GM18511 (cell line): ENCODE data around the gene IL10RB.

Source experiments
- ATAC-seq: cut with Tn5 transposase; IDR thresholded peaks from one replicate; pipeline ENCODE4 v1.9.1; 2021; ENCODE audit warnings: mild to moderate bottlenecking, moderate library complexity; ENCODE audit not compliant: unreplicated experiment

Gene IL10RB

DNA sequence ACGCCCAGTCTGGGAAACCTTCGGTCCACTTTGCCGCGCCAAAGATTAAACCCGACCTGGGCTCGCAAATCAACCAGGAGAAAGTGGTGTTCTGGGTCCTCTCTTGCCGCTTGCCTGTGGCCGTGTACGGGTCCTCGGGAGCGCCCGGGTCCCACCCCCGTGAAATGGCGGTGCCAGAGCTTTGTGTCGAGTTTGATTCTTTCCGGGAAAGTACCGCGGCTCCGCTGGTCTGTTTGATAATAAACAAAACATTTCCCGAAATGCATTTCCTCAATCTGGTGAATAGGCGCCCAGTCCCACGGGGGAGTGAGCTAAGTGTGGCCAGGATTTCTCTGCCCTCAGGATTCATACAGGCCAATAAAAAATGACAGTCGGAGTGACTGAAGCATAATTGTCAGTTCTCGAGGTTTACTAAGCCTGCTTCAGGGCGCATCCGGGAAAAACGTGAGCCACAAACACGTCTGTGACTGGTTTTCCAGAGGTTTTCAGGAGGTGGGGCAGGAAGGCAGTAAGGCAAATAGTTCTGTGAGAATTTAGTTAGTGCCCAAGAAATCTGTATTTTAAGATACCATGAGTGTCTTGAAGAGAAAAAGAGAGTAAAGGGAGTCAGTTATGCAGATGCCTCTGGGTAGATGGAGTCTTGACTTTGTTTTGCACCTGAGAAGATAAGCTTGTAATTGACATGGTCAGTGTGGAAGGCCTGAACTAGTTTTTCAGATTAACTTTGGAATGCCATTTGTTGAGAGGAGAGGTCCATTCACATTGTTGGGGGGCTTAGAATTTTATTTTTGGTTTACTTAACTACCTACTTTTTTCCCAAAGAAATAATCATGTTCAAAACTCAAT is 59.3 kb downstream of the IL10RB start:
- peak; percentile 38 for ATAC-seq

DNA sequence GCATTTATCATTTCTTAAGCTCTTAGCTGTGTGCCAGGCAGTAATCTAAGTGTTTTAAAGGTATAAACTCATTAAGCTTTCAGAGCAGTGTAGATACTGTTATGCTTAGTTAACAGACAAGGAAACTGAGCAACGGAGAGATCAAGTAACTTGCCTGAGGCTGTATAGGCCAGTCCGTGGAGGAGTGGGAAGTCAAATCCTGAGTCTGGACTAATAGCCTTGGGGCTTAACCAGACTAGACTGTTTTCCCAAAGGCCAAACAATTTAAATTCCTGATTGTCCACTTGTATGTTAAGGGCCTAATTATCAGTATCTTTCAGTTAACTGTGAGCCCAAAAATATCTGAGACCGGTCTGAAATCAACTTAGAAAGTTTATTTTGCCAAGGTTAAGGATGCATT is 61.2 kb downstream of the IL10RB start:
- no peak for ATAC-seq

GRCh38 chr21:33327792-33328433 is 61.7 kb downstream of the IL10RB start:
- no peak for ATAC-seq

- no peak for ATAC-seq
These were observed 64.6 kb downstream of the IL10RB start for GRCh38 chr21:33330726-33331125.

GRCh38 chr21:33332143-33332542 is 66.0 kb downstream of the IL10RB start:
- ATAC-seq = no peak

DNA sequence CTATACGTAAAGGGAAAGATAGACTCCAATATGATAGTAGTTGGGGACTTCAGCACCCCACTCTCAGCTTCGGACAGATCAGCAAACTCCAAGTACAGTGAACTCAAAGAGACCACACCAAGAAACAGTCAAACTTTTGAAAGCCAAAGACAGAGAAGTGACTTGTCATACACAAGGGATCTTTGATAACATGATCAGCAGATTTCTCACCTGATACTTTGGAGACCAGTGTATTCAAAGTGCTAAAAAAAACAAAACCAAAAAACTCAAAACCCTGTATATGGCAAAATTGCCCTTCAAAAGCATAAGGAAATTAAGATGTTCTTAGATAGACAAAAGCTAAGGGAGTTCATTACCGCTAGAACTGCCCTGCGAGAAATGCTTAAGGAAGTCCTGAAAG is 68.0 kb downstream of the IL10RB start:
- no peak for ATAC-seq

GRCh38 chr21:33334824-33335223 is 68.7 kb downstream of the IL10RB start:
- ATAC-seq = no peak

DNA sequence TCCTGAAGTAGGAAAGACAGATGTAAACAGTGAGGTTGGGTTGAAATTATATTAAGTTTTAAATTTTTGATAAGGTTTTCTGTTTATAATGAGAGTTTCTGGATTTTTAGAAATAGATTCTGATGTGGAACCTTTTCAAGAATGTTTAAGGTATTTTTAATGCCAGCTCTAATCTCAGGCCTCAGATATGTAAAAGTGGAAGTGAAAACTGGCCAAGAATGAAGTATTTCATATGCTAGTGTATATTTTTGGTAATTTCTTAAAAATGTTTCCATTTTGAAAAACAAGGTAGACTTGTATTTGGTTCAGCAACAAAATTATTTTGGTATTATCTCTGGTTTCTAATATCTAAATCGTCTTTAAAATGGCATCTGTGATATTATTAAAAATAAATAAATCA is 73.0 kb downstream of the IL10RB start:
- no peak for ATAC-seq

DNA sequence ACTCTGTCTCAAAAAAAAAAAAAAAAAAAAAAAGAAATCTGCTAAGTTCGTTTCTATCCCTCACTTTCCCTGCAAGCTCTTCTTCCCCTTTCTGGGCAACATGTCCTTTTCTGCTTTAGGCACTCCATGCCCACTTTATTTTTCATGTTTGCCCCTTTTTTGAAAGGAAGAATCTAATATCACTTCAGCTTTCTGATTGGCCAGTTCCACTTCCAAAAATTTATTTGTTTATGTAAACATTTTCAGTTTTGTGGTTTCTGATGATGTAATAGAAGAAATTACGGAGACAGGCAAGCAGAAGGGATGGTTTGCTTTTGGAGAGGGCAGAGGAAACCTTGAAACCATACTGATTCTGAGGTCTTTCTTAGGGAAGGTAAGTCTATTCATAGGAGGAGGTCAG is 73.8 kb downstream of the IL10RB start:
- no peak for ATAC-seq

DNA sequence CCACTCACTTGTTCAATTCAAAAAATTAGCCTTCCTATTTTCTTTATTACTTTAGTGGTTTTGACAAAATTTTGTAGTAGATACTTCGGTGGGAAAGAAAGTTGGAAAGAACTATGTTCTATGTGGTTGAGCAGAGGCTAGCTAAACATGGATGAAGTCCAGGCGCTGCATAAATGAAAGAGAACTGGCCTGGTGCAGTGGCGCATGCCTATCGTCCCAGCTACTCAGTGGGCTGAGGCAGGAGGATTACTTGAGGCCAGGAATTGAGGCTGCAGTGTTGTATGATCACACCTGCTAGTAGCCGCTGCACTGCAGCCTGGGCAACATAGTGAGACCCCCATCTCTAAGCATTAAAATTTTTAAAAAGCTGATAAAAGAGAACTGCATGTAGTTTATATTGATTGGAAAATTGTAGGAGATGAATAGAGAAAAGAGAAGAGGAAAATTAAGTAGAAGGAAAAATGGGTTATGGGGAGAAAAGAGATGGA is 79.6 kb downstream of the IL10RB start:
- ATAC-seq = no peak
